WTC11 (cell line): ENCODE results near the gene FITM1. TPM values are rescaled to one million over a fixed set of nuclear protein-coding genes. Genes with fewer than 3 reads are reported as not detected.

Source experiments
- ATAC-seq: fragments of 200-7000 bp; cut with Tn5 transposase; 2 replicates; pipeline ENCODE4 v1.10.0; 2021; ENCODE audit warnings: mild to moderate bottlenecking, moderate library complexity
- CTCF ChIA-PET: fragments of 300-600 bp; sonication (Branson Sonifier 250); formaldehyde crosslinking; loops from one replicate; lab custom pipeline; 2021; ENCODE audit warnings: antibody characterized with exemption; lab: Charles Lee
- POLR2A ChIA-PET: fragments of 350-600 bp; sonication (Branson Sonifier 250); formaldehyde crosslinking; loops from one replicate; lab custom pipeline; 2021; ENCODE audit warnings: antibody characterized with exemption; lab: Charles Lee
- DNase-seq: peaks from one replicate; pipeline ENCODE4 v3.0.0; 2021; ENCODE audit warnings: low spot score
- H3K27ac Mint-ChIP-seq: 2 replicates; pipeline ENCODE4 v1.8.0; 2021; ENCODE audit warnings: mixed read lengths
- H3K27me3 Mint-ChIP-seq: 2 replicates; pipeline ENCODE4 v1.8.0; 2021; ENCODE audit warnings: low read depth, mild to moderate bottlenecking, moderate library complexity, mixed read lengths
- H3K36me3 Mint-ChIP-seq: 2 replicates; pipeline ENCODE4 v1.8.0; 2021; ENCODE audit warnings: mixed read lengths
- H3K4me1 Mint-ChIP-seq: 2 replicates; pipeline ENCODE4 v1.8.0; 2022; ENCODE audit warnings: mixed read lengths
- H3K4me3 Mint-ChIP-seq: 2 replicates; pipeline ENCODE4 v1.8.0; 2021; ENCODE audit warnings: mild to moderate bottlenecking, moderate library complexity, mixed read lengths
- H3K9me3 Mint-ChIP-seq: 2 replicates; pipeline ENCODE4 v1.8.0; 2021; ENCODE audit warnings: mixed read lengths
- AR ChIP-seq: fragments of 250-450 bp; sonication (Bioruptor Pico); IDR thresholded peaks from 2 replicates; pipeline ENCODE4 v1.9.0; 2021; ENCODE audit warnings: mild to moderate bottlenecking
- ARID4B ChIP-seq: sonication (generic); formaldehyde crosslinking; IDR thresholded peaks from 2 replicates; pipeline ENCODE4 v1.8.0; 2023; ENCODE audit warnings: missing genetic modification reagents, mild to moderate bottlenecking, borderline replicate concordance
- ATF3 ChIP-seq: sonication (generic); formaldehyde crosslinking; conservative IDR thresholded peaks from 2 replicates; pipeline ENCODE4 v1.8.1; 2022; ENCODE audit warnings: mild to moderate bottlenecking, missing genetic modification reagents
- JAZF1 ChIP-seq: fragments of 250-450 bp; sonication (Bioruptor Pico); IDR thresholded peaks from 2 replicates; pipeline ENCODE4 v1.9.0; 2021; ENCODE audit warnings: moderate library complexity, mild to moderate bottlenecking, inconsistent platforms
- MYBL2 ChIP-seq: sonication (generic); formaldehyde crosslinking; IDR thresholded peaks from 2 replicates; pipeline ENCODE4 v1.8.1; 2023; ENCODE audit warnings: mild to moderate bottlenecking, moderate library complexity, missing genetic modification reagents
- NFE2L1 ChIP-seq: sonication (generic); formaldehyde crosslinking; IDR thresholded peaks from 2 replicates; pipeline ENCODE4 v1.8.1; 2023; ENCODE audit warnings: missing genetic modification reagents
- PREB ChIP-seq: sonication (generic); formaldehyde crosslinking; IDR thresholded peaks from 2 replicates; pipeline ENCODE4 v1.8.1; 2022; ENCODE audit warnings: mild to moderate bottlenecking, missing genetic modification reagents, moderate library complexity, borderline replicate concordance
- USF2 ChIP-seq: sonication (generic); formaldehyde crosslinking; IDR thresholded peaks from 2 replicates; pipeline ENCODE4 v1.8.1; 2023; ENCODE audit warnings: mild to moderate bottlenecking, missing genetic modification reagents, moderate library complexity
- ZBTB21 ChIP-seq: sonication (generic); formaldehyde crosslinking; IDR thresholded peaks from 2 replicates; pipeline ENCODE4 v1.8.1; 2023; ENCODE audit warnings: mild to moderate bottlenecking, missing genetic modification reagents, borderline replicate concordance
- total RNA-seq: library from RNA; stranded (reverse); gene quantifications from 3 replicates; pipeline ENCODE4 v1.2.3, GENCODE V29; 2021
- TF ChIP-seq, protein P1 (sequence below): sonication (generic); formaldehyde crosslinking; IDR thresholded peaks from 2 replicates; pipeline ENCODE4 v1.8.0; 2022; ENCODE audit warnings: mild to moderate bottlenecking, missing genetic modification reagents
- TF ChIP-seq, protein P2 (sequence below): fragments of 250-450 bp; sonication (Bioruptor Pico); IDR thresholded peaks from 2 replicates; pipeline ENCODE4 v1.9.0; 2021; ENCODE audit warnings: moderate library complexity, mild to moderate bottlenecking, inconsistent platforms, borderline replicate concordance
- TF ChIP-seq, protein P3 (sequence below): sonication (generic); formaldehyde crosslinking; IDR thresholded peaks from 2 replicates; pipeline ENCODE4 v1.8.1; 2022; ENCODE audit warnings: low read depth, mild to moderate bottlenecking, moderate library complexity, missing genetic modification reagents, borderline replicate concordance
- TF ChIP-seq, protein P4 (sequence below): sonication (generic); formaldehyde crosslinking; IDR thresholded peaks from 2 replicates; pipeline ENCODE4 v1.8.1; 2023; ENCODE audit warnings: mild to moderate bottlenecking, moderate library complexity, missing genetic modification reagents
- TF ChIP-seq, protein P5 (sequence below): fragments of 250-450 bp; sonication (Bioruptor Pico); IDR thresholded peaks from 2 replicates; pipeline ENCODE4 v1.9.0; 2021; ENCODE audit warnings: mild to moderate bottlenecking, borderline replicate concordance

Gene FITM1
- total RNA-seq, 1 experiment from 2014 or later = not detected

DNA sequence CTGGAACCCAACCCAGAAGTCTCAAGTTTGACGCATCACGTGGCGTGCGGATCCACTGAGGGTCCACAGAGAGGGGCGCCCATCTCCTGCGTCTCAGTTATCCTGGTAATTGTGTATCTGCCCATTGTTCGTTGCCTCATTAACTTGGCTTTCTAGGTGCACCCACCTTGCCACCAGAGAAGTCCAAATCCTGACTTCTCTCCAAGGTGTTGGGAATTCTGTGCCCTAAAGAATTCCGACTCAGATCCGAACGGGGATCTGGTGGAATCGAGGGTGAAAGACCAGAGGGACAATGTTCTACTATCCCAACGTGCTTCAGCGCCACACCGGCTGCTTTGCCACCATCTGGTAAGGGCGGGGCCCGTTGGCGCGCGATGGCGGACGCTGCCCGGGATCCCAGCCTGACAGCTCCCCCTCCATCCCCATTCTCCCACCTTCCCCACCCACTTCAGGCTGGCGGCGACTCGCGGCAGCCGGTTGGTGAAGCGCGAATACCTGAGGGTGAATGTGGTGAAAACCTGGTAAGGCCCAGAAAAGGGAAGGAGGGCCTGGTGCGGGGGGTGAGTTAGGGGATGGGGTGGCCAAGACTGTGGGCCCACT is 41.9 kb downstream of the FITM1 start (continued):
- TF ChIP-seq ARID4B (CRISPR knock-in tag) (0 out of 2 replicates have a peak, but pooled peaks have one; percentile 7), USF2 (CRISPR knock-in tag) (peak; percentile 69), ATF3 (CRISPR knock-in tag) (no peak), ZBTB21 (no peak), JAZF1 (CRISPR knock-in tag) (no peak), MYBL2 (no peak), PREB (no peak), NFE2L1 (CRISPR knock-in tag) (no peak)
- TF ChIP-seq, protein P1, sequence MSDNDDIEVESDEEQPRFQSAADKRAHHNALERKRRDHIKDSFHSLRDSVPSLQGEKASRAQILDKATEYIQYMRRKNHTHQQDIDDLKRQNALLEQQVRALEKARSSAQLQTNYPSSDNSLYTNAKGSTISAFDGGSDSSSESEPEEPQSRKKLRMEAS (CRISPR knock-in tag) = peak; percentile 63; the same call in 1 of the 2 replicates
- TF ChIP-seq, protein P2, sequence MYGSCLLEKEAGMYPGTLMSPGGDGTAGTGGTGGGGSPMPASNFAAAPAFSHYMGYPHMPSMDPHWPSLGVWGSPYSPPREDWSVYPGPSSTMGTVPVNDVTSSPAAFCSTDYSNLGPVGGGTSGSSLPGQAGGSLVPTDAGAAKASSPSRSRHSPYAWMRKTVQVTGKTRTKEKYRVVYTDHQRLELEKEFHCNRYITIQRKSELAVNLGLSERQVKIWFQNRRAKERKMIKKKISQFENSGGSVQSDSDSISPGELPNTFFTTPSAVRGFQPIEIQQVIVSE = no peak
- TF ChIP-seq, protein P3, sequence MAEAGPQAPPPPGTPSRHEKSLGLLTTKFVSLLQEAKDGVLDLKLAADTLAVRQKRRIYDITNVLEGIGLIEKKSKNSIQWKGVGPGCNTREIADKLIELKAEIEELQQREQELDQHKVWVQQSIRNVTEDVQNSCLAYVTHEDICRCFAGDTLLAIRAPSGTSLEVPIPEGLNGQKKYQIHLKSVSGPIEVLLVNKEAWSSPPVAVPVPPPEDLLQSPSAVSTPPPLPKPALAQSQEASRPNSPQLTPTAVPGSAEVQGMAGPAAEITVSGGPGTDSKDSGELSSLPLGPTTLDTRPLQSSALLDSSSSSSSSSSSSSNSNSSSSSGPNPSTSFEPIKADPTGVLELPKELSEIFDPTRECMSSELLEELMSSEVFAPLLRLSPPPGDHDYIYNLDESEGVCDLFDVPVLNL (CRISPR knock-in tag) = no peak
- TF ChIP-seq, protein P4, sequence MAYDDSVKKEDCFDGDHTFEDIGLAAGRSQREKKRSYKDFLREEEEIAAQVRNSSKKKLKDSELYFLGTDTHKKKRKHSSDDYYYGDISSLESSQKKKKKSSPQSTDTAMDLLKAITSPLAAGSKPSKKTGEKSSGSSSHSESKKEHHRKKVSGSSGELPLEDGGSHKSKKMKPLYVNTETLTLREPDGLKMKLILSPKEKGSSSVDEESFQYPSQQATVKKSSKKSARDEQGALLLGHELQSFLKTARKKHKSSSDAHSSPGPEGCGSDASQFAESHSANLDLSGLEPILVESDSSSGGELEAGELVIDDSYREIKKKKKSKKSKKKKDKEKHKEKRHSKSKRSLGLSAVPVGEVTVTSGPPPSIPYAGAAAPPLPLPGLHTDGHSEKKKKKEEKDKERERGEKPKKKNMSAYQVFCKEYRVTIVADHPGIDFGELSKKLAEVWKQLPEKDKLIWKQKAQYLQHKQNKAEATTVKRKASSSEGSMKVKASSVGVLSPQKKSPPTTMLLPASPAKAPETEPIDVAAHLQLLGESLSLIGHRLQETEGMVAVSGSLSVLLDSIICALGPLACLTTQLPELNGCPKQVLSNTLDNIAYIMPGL = no peak

- ATAC-seq (no peak), DNase-seq (no peak)
- no peaks in the 10 kb centered on the region; the same call in none of the 2 replicates for H3K27me3 Mint-ChIP-seq
- peaks cover 3% of the 10 kb centered on the region; the same call in 1 of the 2 replicates for H3K36me3 Mint-ChIP-seq
- ChIA-PET POLR2A (interaction anchor here (1.2 to 1.4 kb wide), 2 partner anchors 12 to 22 kb away, joined by 4 to 6 read pairs; partner anchors contain the start of genes IRF9 and TM9SF1), CTCF (interaction anchor here (0.9 to 3.1 kb wide), 3 partner anchors 12 to 115 kb away, joined by 3 to 16 read pairs (median 9); partner anchors contain the start of genes IRF9 and TM9SF1)
- no peak overlapping the region for H3K27ac Mint-ChIP-seq
- H3K4me1 Mint-ChIP-seq = peaks cover 9% of the 10 kb centered on the region
- peak overlapping the region; percentile 79 for H3K4me3 Mint-ChIP-seq
- H3K9me3 Mint-ChIP-seq = no peaks in the 10 kb centered on the region
- TF ChIP-seq, protein P5, sequence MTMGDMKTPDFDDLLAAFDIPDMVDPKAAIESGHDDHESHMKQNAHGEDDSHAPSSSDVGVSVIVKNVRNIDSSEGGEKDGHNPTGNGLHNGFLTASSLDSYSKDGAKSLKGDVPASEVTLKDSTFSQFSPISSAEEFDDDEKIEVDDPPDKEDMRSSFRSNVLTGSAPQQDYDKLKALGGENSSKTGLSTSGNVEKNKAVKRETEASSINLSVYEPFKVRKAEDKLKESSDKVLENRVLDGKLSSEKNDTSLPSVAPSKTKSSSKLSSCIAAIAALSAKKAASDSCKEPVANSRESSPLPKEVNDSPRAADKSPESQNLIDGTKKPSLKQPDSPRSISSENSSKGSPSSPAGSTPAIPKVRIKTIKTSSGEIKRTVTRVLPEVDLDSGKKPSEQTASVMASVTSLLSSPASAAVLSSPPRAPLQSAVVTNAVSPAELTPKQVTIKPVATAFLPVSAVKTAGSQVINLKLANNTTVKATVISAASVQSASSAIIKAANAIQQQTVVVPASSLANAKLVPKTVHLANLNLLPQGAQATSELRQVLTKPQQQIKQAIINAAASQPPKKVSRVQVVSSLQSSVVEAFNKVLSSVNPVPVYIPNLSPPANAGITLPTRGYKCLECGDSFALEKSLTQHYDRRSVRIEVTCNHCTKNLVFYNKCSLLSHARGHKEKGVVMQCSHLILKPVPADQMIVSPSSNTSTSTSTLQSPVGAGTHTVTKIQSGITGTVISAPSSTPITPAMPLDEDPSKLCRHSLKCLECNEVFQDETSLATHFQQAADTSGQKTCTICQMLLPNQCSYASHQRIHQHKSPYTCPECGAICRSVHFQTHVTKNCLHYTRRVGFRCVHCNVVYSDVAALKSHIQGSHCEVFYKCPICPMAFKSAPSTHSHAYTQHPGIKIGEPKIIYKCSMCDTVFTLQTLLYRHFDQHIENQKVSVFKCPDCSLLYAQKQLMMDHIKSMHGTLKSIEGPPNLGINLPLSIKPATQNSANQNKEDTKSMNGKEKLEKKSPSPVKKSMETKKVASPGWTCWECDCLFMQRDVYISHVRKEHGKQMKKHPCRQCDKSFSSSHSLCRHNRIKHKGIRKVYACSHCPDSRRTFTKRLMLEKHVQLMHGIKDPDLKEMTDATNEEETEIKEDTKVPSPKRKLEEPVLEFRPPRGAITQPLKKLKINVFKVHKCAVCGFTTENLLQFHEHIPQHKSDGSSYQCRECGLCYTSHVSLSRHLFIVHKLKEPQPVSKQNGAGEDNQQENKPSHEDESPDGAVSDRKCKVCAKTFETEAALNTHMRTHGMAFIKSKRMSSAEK = no peak
- TF ChIP-seq AR (CRISPR knock-in tag) = no peak
Measured at GRCh38 chr14:24172871-24173281, 42.4 kb downstream of the FITM1 start.
